KOPT-K1 (cell line): ENCODE data around the gene KRT4.

Experiments
- H3K27ac ChIP-seq: fragments of 200-600 bp; sonication (generic); 2 replicates; pipeline ENCODE4 v1.5.1; 2016; ENCODE audit warnings: antibody characterized with exemption, mild to moderate bottlenecking, low read depth, low read length; ENCODE audit not compliant: poor library complexity, severe bottlenecking
- H3K36me3 ChIP-seq: fragments of 200-600 bp; sonication (generic); 2 replicates; pipeline ENCODE4 v1.5.1; 2017; ENCODE audit warnings: antibody characterized with exemption, mild to moderate bottlenecking, low read length, moderate library complexity; ENCODE audit not compliant: insufficient read depth
- H3K9me3 ChIP-seq: fragments of 200-600 bp; sonication (generic); 2 replicates; pipeline ENCODE4 v1.5.1; 2017; ENCODE audit warnings: antibody characterized with exemption, low read length, mild to moderate bottlenecking; ENCODE audit not compliant: insufficient read depth, poor library complexity, severe bottlenecking

The KRT4 gene

GRCh38 chr12:52787324-52788191 lies 26.4 kb downstream of the KRT4 start:
- H3K9me3 ChIP-seq: no peaks in the 10 kb centered on the region
- H3K27ac ChIP-seq: no peak overlapping the region
- no peaks in the 10 kb centered on the region for H3K36me3 ChIP-seq

- Histone ChIP-seq H3K9me3 (no peaks in the 10 kb centered on the region), H3K36me3 (no peaks in the 10 kb centered on the region), H3K27ac (no peak overlapping the region)
Observed at GRCh38 chr12:52784909-52785308, 29.0 kb downstream of the KRT4 start.

GRCh38 chr12:52783563-52784316 lies 30.2 kb downstream of the KRT4 start:
- Histone ChIP-seq H3K9me3 (no peaks in the 10 kb centered on the region), H3K36me3 (no peaks in the 10 kb centered on the region), H3K27ac (no peak overlapping the region)

- no peak overlapping the region for H3K27ac ChIP-seq
- no peaks in the 10 kb centered on the region for H3K9me3 ChIP-seq
- H3K36me3 ChIP-seq: no peaks in the 10 kb centered on the region
Observed at GRCh38 chr12:52782502-52782901, 31.4 kb downstream of the KRT4 start.

- no peak overlapping the region for H3K27ac ChIP-seq
- no peaks in the 10 kb centered on the region for H3K9me3 ChIP-seq
- H3K36me3 ChIP-seq: no peaks in the 10 kb centered on the region
Observed at GRCh38 chr12:52781399-52782082, 32.4 kb downstream of the KRT4 start.

- no peaks in the 10 kb centered on the region for H3K9me3 ChIP-seq
- H3K27ac ChIP-seq: no peak overlapping the region
- H3K36me3 ChIP-seq: no peaks in the 10 kb centered on the region
Observed at GRCh38 chr12:52779914-52780313, 34.0 kb downstream of the KRT4 start.

GRCh38 chr12:52778833-52779232 lies 35.1 kb downstream of the KRT4 start:
- Histone ChIP-seq H3K9me3 (no peaks in the 10 kb centered on the region), H3K36me3 (no peaks in the 10 kb centered on the region), H3K27ac (no peak overlapping the region)

GRCh38 chr12:52777566-52777965 lies 36.4 kb downstream of the KRT4 start:
- Histone ChIP-seq H3K9me3 (no peaks in the 10 kb centered on the region), H3K36me3 (no peaks in the 10 kb centered on the region), H3K27ac (no peak overlapping the region)

- H3K9me3 ChIP-seq: no peaks in the 10 kb centered on the region
- no peak within 1 kb of the TSS for H3K27ac ChIP-seq
- no peaks in the 10 kb centered on the region for H3K36me3 ChIP-seq
Observed at GRCh38 chr12:52776913-52777395, 37.0 kb downstream of the KRT4 start, which contains the start of gene KRT76. Gene KRT76 (minus strand): TSS chr12:52777345. CDS start chr12:52777291, 54 bp downstream.

- no peak overlapping the region for H3K27ac ChIP-seq
- H3K9me3 ChIP-seq: no peaks in the 10 kb centered on the region
- no peaks in the 10 kb centered on the region for H3K36me3 ChIP-seq
Observed at GRCh38 chr12:52776435-52776834, 37.5 kb downstream of the KRT4 start.

- Histone ChIP-seq H3K27ac (no peak overlapping the region), H3K9me3 (no peaks in the 10 kb centered on the region), H3K36me3 (no peaks in the 10 kb centered on the region)
Observed at GRCh38 chr12:52774629-52775250, 39.2 kb downstream of the KRT4 start.

- H3K9me3 ChIP-seq: no peaks in the 10 kb centered on the region
- no peaks in the 10 kb centered on the region for H3K36me3 ChIP-seq
- no peak overlapping the region for H3K27ac ChIP-seq
Observed at GRCh38 chr12:52772772-52773171, 41.1 kb downstream of the KRT4 start.

- H3K36me3 ChIP-seq: no peaks in the 10 kb centered on the region
- no peaks in the 10 kb centered on the region for H3K9me3 ChIP-seq
- H3K27ac ChIP-seq: no peak overlapping the region
Observed at GRCh38 chr12:52772188-52772587, 41.7 kb downstream of the KRT4 start.

- no peak overlapping the region for H3K27ac ChIP-seq
- no peaks in the 10 kb centered on the region for H3K36me3 ChIP-seq
- H3K9me3 ChIP-seq: no peaks in the 10 kb centered on the region
Observed at GRCh38 chr12:52771505-52771904, 42.4 kb downstream of the KRT4 start.

GRCh38 chr12:52771088-52771487 lies 42.8 kb downstream of the KRT4 start:
- Histone ChIP-seq H3K36me3 (no peaks in the 10 kb centered on the region), H3K9me3 (no peaks in the 10 kb centered on the region), H3K27ac (no peak overlapping the region)
